ENCODE results near the gene FDCSP. TPM values are rescaled to one million over a fixed set of nuclear protein-coding genes. Genes with fewer than 3 reads are reported as not detected.

Gene FDCSP
- total RNA-seq, 1 donor from 2014 or later = not detected

GRCh38 chr4:70182517-70183167 is 43.3 kb upstream of the FDCSP start:
- no peaks in the 10 kb centered on the region for H3K36me3 Mint-ChIP-seq (ENCODE audit: low read depth)
- no peak overlapping the region for H3K27ac Mint-ChIP-seq
- H3K9me3 Mint-ChIP-seq = no peaks in the 10 kb centered on the region
- ATAC-seq (ENCODE audit: low read depth) = no peak
- H3K27me3 Mint-ChIP-seq = no peaks in the 10 kb centered on the region
- H3K4me3 Mint-ChIP-seq = no peak overlapping the region
- no peaks in the 10 kb centered on the region for H3K4me1 Mint-ChIP-seq
- intact Hi-C loops (cut with micrococcal nuclease) = loop anchor here (5.0 to 10.0 kb wide), 2 partner anchors 498 to 1910 kb away; no protein-coding TSS in a partner anchor
- CTCF ChIA-PET = interaction anchor here (2.0 kb wide), 1 partner anchor 17 kb away, joined by 6 read pairs; no protein-coding TSS in a partner anchor
- no peak for DNase-seq
- POLR2A ChIA-PET = no interaction called here
- no peak for TF ChIP-seq CTCF (IDR thresholded peaks at IDR 0.05)

GRCh38 chr4:70183168-70183939 is 42.6 kb upstream of the FDCSP start:
- intact Hi-C loops (cut with micrococcal nuclease) = loop anchor here (5.0 to 10.0 kb wide), 2 partner anchors 499 to 1911 kb away; no protein-coding TSS in a partner anchor

GRCh38 chr4:70183940-70184246 is 42.0 kb upstream of the FDCSP start:
- no peak for TF ChIP-seq CTCF (IDR thresholded peaks at IDR 0.05)
- ATAC-seq (ENCODE audit: low read depth) (no peak), DNase-seq (no peak)
- Mint-ChIP-seq H3K4me3 (no peak overlapping the region), H3K4me1 (no peaks in the 10 kb centered on the region), H3K27ac (no peak overlapping the region), H3K27me3 (no peaks in the 10 kb centered on the region), H3K9me3 (no peaks in the 10 kb centered on the region), H3K36me3 (ENCODE audit: low read depth) (no peaks in the 10 kb centered on the region)
- intact Hi-C loops (cut with micrococcal nuclease) = loop anchor here (5.0 to 10.0 kb wide), 2 partner anchors 499 to 1912 kb away; no protein-coding TSS in a partner anchor
- CTCF ChIA-PET = interaction anchor here (2.0 kb wide), 1 partner anchor 15 kb away, joined by 6 read pairs; no protein-coding TSS in a partner anchor
- POLR2A ChIA-PET = no interaction called here

More at GRCh38 chr4:70183168-70183939, 42.6 kb upstream of the FDCSP start:
- Mint-ChIP-seq H3K4me1 (no peaks in the 10 kb centered on the region), H3K36me3 (ENCODE audit: low read depth) (no peaks in the 10 kb centered on the region), H3K27me3 (no peaks in the 10 kb centered on the region), H3K9me3 (no peaks in the 10 kb centered on the region), H3K4me3 (no peak overlapping the region), H3K27ac (no peak overlapping the region)
- POLR2A ChIA-PET = no interaction called here
- no peak for TF ChIP-seq CTCF (IDR thresholded peaks at IDR 0.05)
- CTCF ChIA-PET = interaction anchor here (0.6 to 2.0 kb wide), 2 partner anchors 16 to 327 kb away, joined by 4 to 6 read pairs; no protein-coding TSS in a partner anchor
- no peak for ATAC-seq (ENCODE audit: low read depth)
- no peak for DNase-seq

- intact Hi-C loops (cut with micrococcal nuclease) = loop anchor here (10.0 kb wide), 1 partner anchor 502 kb away; no protein-coding TSS in a partner anchor
- Mint-ChIP-seq H3K9me3 (no peaks in the 10 kb centered on the region), H3K4me1 (no peaks in the 10 kb centered on the region), H3K4me3 (no peak overlapping the region), H3K36me3 (ENCODE audit: low read depth) (no peaks in the 10 kb centered on the region), H3K27me3 (no peaks in the 10 kb centered on the region), H3K27ac (no peak overlapping the region)
- no peak for TF ChIP-seq CTCF (IDR thresholded peaks at IDR 0.05)
- POLR2A ChIA-PET = no interaction called here
- DNase-seq = no peak
- CTCF ChIA-PET = no interaction called here
- ATAC-seq (ENCODE audit: low read depth) = no peak
These were observed 38.7 kb upstream of the FDCSP start for GRCh38 chr4:70187216-70187615.

- ATAC-seq (ENCODE audit: low read depth) = no peak
- POLR2A ChIA-PET = no interaction called here
- H3K9me3 Mint-ChIP-seq = no peaks in the 10 kb centered on the region
- H3K4me3 Mint-ChIP-seq = no peak overlapping the region
- no peak for TF ChIP-seq CTCF (IDR thresholded peaks at IDR 0.05)
- H3K36me3 Mint-ChIP-seq (ENCODE audit: low read depth) = no peaks in the 10 kb centered on the region
- H3K27ac Mint-ChIP-seq = no peak overlapping the region
- intact Hi-C loops (cut with micrococcal nuclease) = no loop called here
- no peaks in the 10 kb centered on the region for H3K27me3 Mint-ChIP-seq
- DNase-seq = no peak
- CTCF ChIA-PET = no interaction called here
- no peaks in the 10 kb centered on the region for H3K4me1 Mint-ChIP-seq
These were observed 35.3 kb upstream of the FDCSP start for GRCh38 chr4:70190579-70190978.

Measured in activated B cell treated with CpG ODN at 0.5 μM for 24 hours (primary cell).